IMR-90 (cell line): ENCODE results near the gene ACAP2. TPM values are rescaled to one million over a fixed set of nuclear protein-coding genes. Genes with fewer than 3 reads are reported as not detected.

Source experiments
- ATAC-seq: fragments of 200-7000 bp; cut with Tn5 transposase; 2 replicates; pipeline ENCODE4 v1.9.1; 2020; ENCODE audit warnings: low read depth, mild to moderate bottlenecking, moderate library complexity
- BruUV-seq: library from RNA; stranded (reverse); fragments of 400-500 nt; replicated peaks from 2 replicates; lab custom pipeline; 2021; lab: Mats Ljungman, UMichigan
- CTCF ChIA-PET: fragments of 300-600 bp; formaldehyde crosslinking; extraction: SDS; loops from one replicate; lab custom pipeline; 2021; ENCODE audit warnings: antibody characterized with exemption; lab: Yijun Ruan, JAX
- POLR2A ChIA-PET: fragments of 300-600 bp; sonication (Branson Sonifier 250); formaldehyde crosslinking; loops from one replicate; lab custom pipeline; 2022; ENCODE audit warnings: antibody characterized with exemption; ENCODE audit not compliant: unreplicated experiment; lab: Charles Lee
- DNase-seq: peaks from one replicate; pipeline ENCODE4 v3.0.0; 2013
- H2AFZ ChIP-seq: replicated peaks from 2 replicates; pipeline ENCODE3; 2013; ENCODE audit warnings: low read length, mild to moderate bottlenecking; ENCODE audit not compliant: poor library complexity
- H2AK5ac ChIP-seq: 2 replicates; pipeline ENCODE4 v1.6.1; 2013; ENCODE audit warnings: low read depth, low read length, inconsistent platforms
- H2AK9ac ChIP-seq: replicated peaks from 2 replicates; pipeline ENCODE3; 2013; ENCODE audit warnings: mild to moderate bottlenecking, low read depth, low read length, moderate library complexity; ENCODE audit not compliant: poor library complexity
- H2BK120ac ChIP-seq: 2 replicates; pipeline ENCODE4 v1.6.1; 2013; ENCODE audit warnings: low read depth, low read length, inconsistent platforms
- H2BK15ac ChIP-seq: 3 replicates; pipeline ENCODE4 v1.6.1; 2013; ENCODE audit warnings: low read depth, low read length, inconsistent platforms
- H2BK20ac ChIP-seq: 2 replicates; pipeline ENCODE4 v1.6.1; 2013; ENCODE audit warnings: low read depth, mild to moderate bottlenecking, inconsistent platforms, low read length, moderate library complexity
- H2BK5ac ChIP-seq: 2 replicates; pipeline ENCODE4 v1.6.1; 2013; ENCODE audit warnings: mild to moderate bottlenecking, low read depth, low read length, inconsistent platforms; ENCODE audit not compliant: poor library complexity, severe bottlenecking
- H3K14ac ChIP-seq: replicated peaks from 2 replicates; pipeline ENCODE4 v1.6.1; 2013; ENCODE audit warnings: low read depth, low read length, inconsistent platforms
- H3K18ac ChIP-seq: 2 replicates; pipeline ENCODE4 v1.6.1; 2013; ENCODE audit warnings: low read depth, low read length, control low read depth
- H3K23ac ChIP-seq: 2 replicates; pipeline ENCODE4 v1.6.1; 2013; ENCODE audit warnings: low read depth, low read length, inconsistent platforms
- H3K27ac ChIP-seq: 2 replicates; pipeline ENCODE4 v1.5.1; 2013; ENCODE audit warnings: mild to moderate bottlenecking, control low read depth, low read length; ENCODE audit not compliant: insufficient read depth
- H3K27me3 ChIP-seq: 2 replicates; pipeline ENCODE4 v1.6.1; 2013; ENCODE audit warnings: low read length; ENCODE audit not compliant: control insufficient read depth, insufficient read depth
- H3K36me3 ChIP-seq: 2 replicates; pipeline ENCODE4 v1.6.1; 2013; ENCODE audit warnings: low read length, mixed read lengths; ENCODE audit not compliant: control insufficient read depth, insufficient read depth
- H3K4ac ChIP-seq: 2 replicates; pipeline ENCODE4 v1.6.1; 2013; ENCODE audit warnings: low read depth, low read length, inconsistent platforms
- H3K4me1 ChIP-seq: 2 replicates; pipeline ENCODE4 v1.6.1; 2013; ENCODE audit warnings: low read length, mixed read lengths; ENCODE audit not compliant: control insufficient read depth, insufficient read depth
- H3K4me2 ChIP-seq: 2 replicates; pipeline ENCODE4 v1.6.1; 2013; ENCODE audit warnings: low read depth, mild to moderate bottlenecking, control low read depth, low read length, moderate library complexity
- H3K4me3 ChIP-seq: 2 replicates; pipeline ENCODE4 v1.5.1; 2013; ENCODE audit warnings: low read depth, mild to moderate bottlenecking, control low read depth, low read length, moderate library complexity; ENCODE audit not compliant: insufficient read depth
- H3K56ac ChIP-seq: 2 replicates; pipeline ENCODE4 v1.6.1; 2013; ENCODE audit warnings: low read length, inconsistent platforms; ENCODE audit not compliant: insufficient read depth; ENCODE audit errors: extremely low read depth
- H3K79me1 ChIP-seq, 2 experiments: 2 replicates each; pipeline ENCODE4 v1.6.1; 2013; ENCODE audit warnings: low read length in 2 of 2, inconsistent platforms in 1 of 2, low read depth in 1 of 2
- H3K9ac ChIP-seq: 2 replicates; pipeline ENCODE4 v1.6.1; 2013; ENCODE audit warnings: low read depth, low read length, control low read depth
- H3K9me1 ChIP-seq: 2 replicates; pipeline ENCODE4 v1.6.1; 2013; ENCODE audit warnings: low read length, inconsistent platforms; ENCODE audit not compliant: insufficient read depth
- H3K9me3 ChIP-seq: 2 replicates; pipeline ENCODE4 v1.6.1; 2013; ENCODE audit warnings: low read length; ENCODE audit not compliant: control insufficient read depth, insufficient read depth
- H4K20me1 ChIP-seq: 2 replicates; pipeline ENCODE4 v1.6.1; 2013; ENCODE audit warnings: low read length, inconsistent platforms; ENCODE audit not compliant: insufficient read depth
- H4K5ac ChIP-seq: 2 replicates; pipeline ENCODE4 v1.6.1; 2013; ENCODE audit warnings: mild to moderate bottlenecking, low read depth, low read length, control low read depth
- H4K8ac ChIP-seq, 2 experiments: 2 replicates each; pipeline ENCODE4 v1.6.1; 2013; ENCODE audit warnings: low read depth in 2 of 2, low read length in 2 of 2, control low read depth in 1 of 2, inconsistent platforms in 1 of 2
- H4K91ac ChIP-seq: 2 replicates; pipeline ENCODE4 v1.6.1; 2013; ENCODE audit warnings: low read depth, low read length, inconsistent platforms; ENCODE audit not compliant: insufficient read depth
- BHLHE40 ChIP-seq: fragments of 150-350 bp; IDR thresholded peaks from 2 replicates; pipeline ENCODE4 v1.6.1; 2016; ENCODE audit warnings: mild to moderate bottlenecking, low read depth, low read length
- CEBPB ChIP-seq: IDR thresholded peaks from 2 replicates; pipeline ENCODE4 v1.6.1; 2012; ENCODE audit warnings: low read depth, low read length, improper control_type of control experiment
- CHD1 ChIP-seq: IDR thresholded peaks from 2 replicates; pipeline ENCODE4 v1.6.1; 2012; ENCODE audit warnings: low read depth, low read length, improper control_type of control experiment
- CTCF ChIP-seq: conservative IDR thresholded peaks from 2 replicates; pipeline ENCODE4 v1.5.1; 2012; ENCODE audit warnings: mild to moderate bottlenecking, low read depth, low read length, improper control_type of control experiment
- ELK1 ChIP-seq: fragments of 150-350 bp; IDR thresholded peaks from 2 replicates; pipeline ENCODE4 v1.6.1; 2016; ENCODE audit warnings: low read depth, mild to moderate bottlenecking, low read length, moderate library complexity, borderline replicate concordance
- FOS ChIP-seq: fragments of 150-350 bp; IDR thresholded peaks from 2 replicates; pipeline ENCODE4 v1.6.1; 2016; ENCODE audit warnings: low read depth, low read length
- MAFK ChIP-seq: IDR thresholded peaks from 2 replicates; pipeline ENCODE4 v1.6.1; 2012; ENCODE audit warnings: low read depth, low read length, improper control_type of control experiment
- MAZ ChIP-seq: IDR thresholded peaks from 2 replicates; pipeline ENCODE4 v1.6.1; 2012; ENCODE audit warnings: low read depth, mild to moderate bottlenecking, low read length, improper control_type of control experiment, moderate library complexity, borderline replicate concordance
- MXI1 ChIP-seq: IDR thresholded peaks from 2 replicates; pipeline ENCODE4 v1.6.1; 2012; ENCODE audit warnings: low read depth, mild to moderate bottlenecking, low read length, moderate library complexity, borderline replicate concordance
- NFE2L2 ChIP-seq: fragments of 150-350 bp; IDR thresholded peaks from 2 replicates; pipeline ENCODE4 v1.6.1; 2016; ENCODE audit warnings: low read depth, mild to moderate bottlenecking, low read length
- POLR2A ChIP-seq: IDR thresholded peaks from 2 replicates; pipeline ENCODE4 v1.6.1; 2012; ENCODE audit warnings: mild to moderate bottlenecking, low read depth, low read length
- RAD21 ChIP-seq: IDR thresholded peaks from 2 replicates; pipeline ENCODE4 v1.6.1; 2012; ENCODE audit warnings: low read length, improper control_type of control experiment
- RCOR1 ChIP-seq: IDR thresholded peaks from 2 replicates; pipeline ENCODE4 v1.6.1; 2012; ENCODE audit warnings: mild to moderate bottlenecking, low read length, improper control_type of control experiment; ENCODE audit not compliant: insufficient replicate concordance
- RFX5 ChIP-seq: IDR thresholded peaks from 2 replicates; pipeline ENCODE4 v1.8.0; 2012; ENCODE audit warnings: low read depth, mild to moderate bottlenecking, low read length, moderate library complexity
- SMC3 ChIP-seq: fragments of 150-350 bp; IDR thresholded peaks from 2 replicates; pipeline ENCODE4 v1.6.1; 2016; ENCODE audit warnings: low read depth, mild to moderate bottlenecking, antibody characterized with exemption, low read length, moderate library complexity
- USF2 ChIP-seq: fragments of 150-350 bp; IDR thresholded peaks from 2 replicates; pipeline ENCODE4 v1.6.1; 2017; ENCODE audit warnings: mild to moderate bottlenecking, antibody characterized with exemption, low read length, low read depth
- WGBS, 2 experiments: methylation state at CpG; one replicate each; pipeline versions ENCODE4 v1.1.5 to v1.1.7; 2013; ENCODE audit warnings: missing lambda C conversion rate in 2 of 2; ENCODE audit not compliant: insufficient read length in 1 of 2; ENCODE audit errors: extremely low coverage in 2 of 2; 5-methylcytosine and 5-hydroxymethylcytosine counted together
- dilution Hi-C: fragments of 300-500 bp; cut with HindIII; formaldehyde crosslinking; loops from one replicate; pipeline ENCODE4 v1.14.3; 2018; ENCODE audit warnings: low sequenced_read_pairs; ENCODE audit not compliant: unreplicated experiment
- in situ Hi-C: fragments of 300-500 bp; cut with MboI; formaldehyde crosslinking; loops from 3 replicates; pipeline ENCODE4 v1.14.3; 2019; ENCODE audit warnings: low sequenced_read_pairs, inconsistent platforms, mixed read lengths
- intact Hi-C: fragments of 100-400 bp; cut with micrococcal nuclease; formaldehyde crosslinking; loops from 2 replicates; pipeline ENCODE4 v1.10.0; 2022
- polyA plus RNA-seq, 3 experiments: library from polyadenylated mRNA; depleted of rRNA; stranded (reverse); fragments of >200 nt; gene quantifications; 2 replicates each; pipeline ENCODE4 v1.2.3, GENCODE V29; 2012; ENCODE audit warnings: low replicate concordance in 1 of 3
- total RNA-seq: library from RNA; depleted of rRNA; stranded (reverse); fragments of >200 nt; gene quantifications from 2 replicates; pipeline ENCODE4 v1.2.3, GENCODE V29; 2012

ACAP2 gene
- total and polyA plus RNA-seq, 2 of the 4 experiments (the other 2 are of a cell fraction), result 11.9 to 35.1 TPM

- no peak for ATAC-seq
- H3K14ac ChIP-seq, result no peak overlapping the region
- in situ Hi-C loops, result loop anchor here (10.0 kb wide), 1 partner anchor 46 kb away; no protein-coding TSS in a partner anchor
Observed at GRCh38 chr3:195468841-195469240, 26.0 kb upstream of the ACAP2 start.

More at GRCh38 chr3:195468841-195469240, 26.0 kb upstream of the ACAP2 start:
- Histone ChIP-seq H3K18ac (no peak overlapping the region), H2BK15ac (no peak overlapping the region), H3K4me3 (no peak overlapping the region), H3K4ac (no peak overlapping the region), H3K27me3 (peaks cover 5% of the 10 kb centered on the region), H3K23ac (no peak overlapping the region), H4K5ac (no peak overlapping the region), H3K36me3 (no peaks in the 10 kb centered on the region), H2AFZ (no peak overlapping the region), H2BK120ac (no peak overlapping the region), H3K27ac (no peak overlapping the region), H3K9me3 (peaks cover 5% of the 10 kb centered on the region), H2BK5ac (no peak overlapping the region), H2AK9ac (no peak overlapping the region), H4K91ac (no peak overlapping the region), H4K20me1 (no peaks in the 10 kb centered on the region), H3K56ac (no peak overlapping the region), H4K8ac (no peak overlapping the region), H3K4me2 (no peak overlapping the region), H3K79me1 (no peaks in the 10 kb centered on the region), H2BK20ac (no peak overlapping the region), H3K4me1 (no peaks in the 10 kb centered on the region), H3K9ac (no peak overlapping the region), H3K9me1 (no peaks in the 10 kb centered on the region), H2AK5ac (no peak overlapping the region)
- POLR2A ChIA-PET, result no interaction called here
- 83% methylated on average over 1 of the region's 4 CpGs; no CpG with 5 or more reads in 1 of the 2 experiments for WGBS, 2 experiments
- BruUV-seq, result no TSS peak
- dilution Hi-C loops (no loop called here), intact Hi-C loops (no loop called here)
- TF ChIP-seq MAZ (no peak), USF2 (no peak), CTCF (no peak), CEBPB (no peak), BHLHE40 (no peak), ELK1 (no peak), RFX5 (no peak), CHD1 (no peak), SMC3 (no peak), RCOR1 (no peak), FOS (no peak), RAD21 (no peak), POLR2A (no peak), MXI1 (no peak), MAFK (no peak), NFE2L2 (no peak)
- CTCF ChIA-PET, result no interaction called here
- no peak for DNase-seq
